ENCODE data around the gene METTL2B. TPM values are rescaled to one million over a fixed set of nuclear protein-coding genes. Genes with fewer than 3 reads are reported as not detected.
A peak's percentile ranks its signal among the peaks of the same experiment; 100 is the strongest.

METTL2B gene
- total and polyA plus RNA-seq, 2 of the 13 experiments (the other 11 are each of a cell fraction or from before 2014, with no cell fraction given): 15.5 to 33.1 TPM

- TF ChIP-seq ZNF282 (IDR thresholded peaks at IDR 0.05; ENCODE audit: partially characterized antibody) (no peak), ZNF264 (CRISPR knock-in tag; IDR thresholded peaks at IDR 0.05) (no peak), PBX3 (CRISPR knock-in tag; IDR thresholded peaks at IDR 0.05; ENCODE audit: borderline replicate concordance) (no peak), ATF6 (CRISPR knock-in tag; conservative IDR thresholded peaks at IDR 0.05) (no peak), HMGXB3 (CRISPR knock-in tag; IDR thresholded peaks at IDR 0.05; ENCODE audit: borderline replicate concordance) (no peak), TMF1 (CRISPR knock-in tag; IDR thresholded peaks at IDR 0.05; ENCODE audit: low read depth) (0 out of 2 replicates have a peak, but pooled peaks have one; percentile 41), BCL6 (CRISPR knock-in tag; IDR thresholded peaks at IDR 0.05) (peak; percentile 8; the same call in 1 of the 2 replicates), DZIP1 (CRISPR knock-in tag; IDR thresholded peaks at IDR 0.05) (no peak), RFX3 (CRISPR knock-in tag; IDR thresholded peaks at IDR 0.05) (no peak), SSRP1 (CRISPR knock-in tag; IDR thresholded peaks at IDR 0.05) (no peak), PLRG1 (conservative IDR thresholded peaks at IDR 0.05) (no peak), ZNF138 (CRISPR knock-in tag; IDR thresholded peaks at IDR 0.05; ENCODE audit: low read depth) (no peak; the same call in 1 of the 2 replicates), AGO2 (optimal IDR thresholded peaks at IDR 0.05; ENCODE audit: low read depth, low read length) (peak; percentile 45), ZNF383 (CRISPR knock-in tag; IDR thresholded peaks at IDR 0.05; ENCODE audit: borderline replicate concordance) (no peak), PLSCR1 (CRISPR knock-in tag; IDR thresholded peaks at IDR 0.05; ENCODE audit: borderline replicate concordance) (no peak; the same call in 1 of the 2 replicates), GPBP1L1 (CRISPR knock-in tag; IDR thresholded peaks at IDR 0.05) (no peak)
Measured at GRCh38 chr7:128455543-128456254, 20.8 kb upstream of the METTL2B start, which contains the start of gene HILPDA (continued).
